Parathyroid adenoma (tissue), 2 donors: Measurements from ENCODE around the gene NOS1AP.

Source experiments
- H2AFZ ChIP-seq: fragments of 300-600 bp; sonication (generic); one replicate; pipeline ENCODE4 v1.7.0; 2017; ENCODE audit warnings: antibody characterized with exemption, mild to moderate bottlenecking
- H3K27ac ChIP-seq: fragments of 300-600 bp; sonication (generic); one replicate; pipeline ENCODE4 v1.7.0; 2017
- H3K27me3 ChIP-seq: fragments of 300-600 bp; sonication (generic); one replicate; pipeline ENCODE4 v1.7.0; 2017; ENCODE audit warnings: low read length; ENCODE audit not compliant: control insufficient read depth, insufficient read depth
- H3K36me3 ChIP-seq: fragments of 300-600 bp; sonication (generic); one replicate; pipeline ENCODE4 v1.7.0; 2017; ENCODE audit warnings: low read length; ENCODE audit not compliant: control insufficient read depth, insufficient read depth
- H3K4me1 ChIP-seq: fragments of 300-600 bp; sonication (generic); one replicate; pipeline ENCODE4 v1.7.0; 2017; ENCODE audit warnings: control low read depth
- H3K4me2 ChIP-seq: fragments of 300-600 bp; sonication (generic); one replicate; pipeline ENCODE4 v1.7.0; 2017; ENCODE audit warnings: low read length
- H3K4me3 ChIP-seq: fragments of 300-600 bp; sonication (generic); one replicate; pipeline ENCODE4 v1.7.0; 2017; ENCODE audit warnings: low read depth, low read length
- H3K79me2 ChIP-seq: fragments of 300-600 bp; sonication (generic); one replicate; pipeline ENCODE4 v1.7.0; 2017; ENCODE audit warnings: control low read depth
- H3K9ac ChIP-seq: fragments of 300-600 bp; sonication (generic); one replicate; pipeline ENCODE4 v1.7.0; 2017; ENCODE audit warnings: mild to moderate bottlenecking
- H3K9me3 ChIP-seq: fragments of 300-600 bp; sonication (generic); one replicate; pipeline ENCODE4 v1.7.0; 2017; ENCODE audit warnings: low read length; ENCODE audit not compliant: control insufficient read depth
- TF ChIP-seq, protein P1 (sequence below): fragments of 300-600 bp; sonication (generic); IDR thresholded peaks from one replicate; pipeline ENCODE4 v1.7.0; 2017; ENCODE audit warnings: antibody characterized with exemption, mild to moderate bottlenecking
- donor health status: primary hyperparathyroidism.

NOS1AP gene

DNA sequence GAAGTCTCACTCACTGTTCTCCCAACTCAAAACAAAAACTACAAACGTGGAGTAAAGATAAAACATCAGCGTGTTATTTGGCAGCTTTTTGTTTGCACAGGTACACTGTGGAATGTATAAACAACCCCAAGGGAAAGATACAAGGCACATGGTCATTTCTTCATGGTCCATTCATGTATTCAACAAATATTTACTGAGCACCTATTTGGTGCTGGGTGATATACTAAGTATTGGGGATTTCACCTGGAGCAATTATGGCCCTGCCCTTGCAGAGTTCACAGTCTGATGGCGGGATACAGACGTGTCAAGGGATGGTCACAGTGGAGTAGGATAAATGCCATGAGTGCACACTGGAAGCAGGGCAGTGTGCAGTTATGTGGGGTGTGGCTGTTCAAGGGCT lies 171.1 kb downstream of the NOS1AP start:
- H3K9me3 ChIP-seq: no peaks in the 10 kb centered on the region
- no peak overlapping the region for H3K4me2 ChIP-seq
- no peaks in the 10 kb centered on the region for H3K79me2 ChIP-seq
- TF ChIP-seq, protein P1, sequence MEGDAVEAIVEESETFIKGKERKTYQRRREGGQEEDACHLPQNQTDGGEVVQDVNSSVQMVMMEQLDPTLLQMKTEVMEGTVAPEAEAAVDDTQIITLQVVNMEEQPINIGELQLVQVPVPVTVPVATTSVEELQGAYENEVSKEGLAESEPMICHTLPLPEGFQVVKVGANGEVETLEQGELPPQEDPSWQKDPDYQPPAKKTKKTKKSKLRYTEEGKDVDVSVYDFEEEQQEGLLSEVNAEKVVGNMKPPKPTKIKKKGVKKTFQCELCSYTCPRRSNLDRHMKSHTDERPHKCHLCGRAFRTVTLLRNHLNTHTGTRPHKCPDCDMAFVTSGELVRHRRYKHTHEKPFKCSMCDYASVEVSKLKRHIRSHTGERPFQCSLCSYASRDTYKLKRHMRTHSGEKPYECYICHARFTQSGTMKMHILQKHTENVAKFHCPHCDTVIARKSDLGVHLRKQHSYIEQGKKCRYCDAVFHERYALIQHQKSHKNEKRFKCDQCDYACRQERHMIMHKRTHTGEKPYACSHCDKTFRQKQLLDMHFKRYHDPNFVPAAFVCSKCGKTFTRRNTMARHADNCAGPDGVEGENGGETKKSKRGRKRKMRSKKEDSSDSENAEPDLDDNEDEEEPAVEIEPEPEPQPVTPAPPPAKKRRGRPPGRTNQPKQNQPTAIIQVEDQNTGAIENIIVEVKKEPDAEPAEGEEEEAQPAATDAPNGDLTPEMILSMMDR: no peak
- H2AFZ ChIP-seq: no peak overlapping the region
- no peak overlapping the region for H3K27ac ChIP-seq
- H3K36me3 ChIP-seq: no peaks in the 10 kb centered on the region
- H3K4me1 ChIP-seq: peaks cover 4% of the 10 kb centered on the region
- no peak overlapping the region for H3K9ac ChIP-seq
- H3K4me3 ChIP-seq: no peak overlapping the region
- H3K27me3 ChIP-seq: no peaks in the 10 kb centered on the region

GRCh38 chr1:162242804-162243203 lies 173.3 kb downstream of the NOS1AP start:
- Histone ChIP-seq H3K36me3 (no peaks in the 10 kb centered on the region), H3K9ac (no peak overlapping the region), H3K27me3 (no peaks in the 10 kb centered on the region), H2AFZ (no peak overlapping the region), H3K4me3 (no peak overlapping the region), H3K4me2 (no peak overlapping the region), H3K4me1 (peaks cover 4% of the 10 kb centered on the region), H3K27ac (no peak overlapping the region), H3K79me2 (no peaks in the 10 kb centered on the region), H3K9me3 (no peaks in the 10 kb centered on the region)
- TF ChIP-seq, protein P1: no peak

DNA sequence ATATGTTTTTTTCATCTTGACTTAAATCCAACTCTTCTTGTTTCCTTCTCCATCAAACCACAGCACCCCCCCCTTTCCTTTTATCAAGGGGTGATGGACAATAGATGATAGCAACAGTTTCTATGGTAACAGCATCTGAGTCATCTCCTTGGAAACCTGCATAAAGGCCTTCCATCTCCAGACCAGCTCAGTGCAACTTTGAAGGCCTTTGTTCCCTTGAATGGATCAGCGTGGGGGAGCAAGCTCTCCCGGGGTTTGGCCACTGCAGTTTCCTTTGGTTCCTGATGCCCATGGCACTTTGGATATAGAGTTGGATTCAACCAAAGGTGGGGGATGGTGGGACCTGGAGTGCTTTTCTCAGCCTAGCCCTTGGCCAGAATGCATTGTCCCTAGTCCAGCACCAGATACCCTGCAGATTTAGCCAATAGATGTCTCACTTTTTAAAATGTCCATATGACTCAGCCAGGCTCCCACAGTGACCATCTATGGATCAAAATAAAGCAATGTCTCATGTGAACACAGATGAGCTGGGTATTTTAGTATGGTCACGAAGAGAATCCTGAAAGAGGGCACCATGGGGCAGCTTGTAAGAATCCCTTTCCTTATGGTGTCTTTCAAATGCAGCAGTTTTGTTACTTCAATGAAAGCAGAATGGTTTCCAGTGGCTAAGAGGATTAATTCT lies 179.5 kb downstream of the NOS1AP start:
- TF ChIP-seq, protein P1: no peak
- Histone ChIP-seq H3K36me3 (no peaks in the 10 kb centered on the region), H3K9me3 (no peaks in the 10 kb centered on the region), H3K4me1 (no peaks in the 10 kb centered on the region), H3K9ac (no peak overlapping the region), H3K4me2 (no peak overlapping the region), H3K4me3 (no peak overlapping the region), H2AFZ (no peak overlapping the region), H3K27ac (no peak overlapping the region), H3K27me3 (no peaks in the 10 kb centered on the region), H3K79me2 (no peaks in the 10 kb centered on the region)

DNA sequence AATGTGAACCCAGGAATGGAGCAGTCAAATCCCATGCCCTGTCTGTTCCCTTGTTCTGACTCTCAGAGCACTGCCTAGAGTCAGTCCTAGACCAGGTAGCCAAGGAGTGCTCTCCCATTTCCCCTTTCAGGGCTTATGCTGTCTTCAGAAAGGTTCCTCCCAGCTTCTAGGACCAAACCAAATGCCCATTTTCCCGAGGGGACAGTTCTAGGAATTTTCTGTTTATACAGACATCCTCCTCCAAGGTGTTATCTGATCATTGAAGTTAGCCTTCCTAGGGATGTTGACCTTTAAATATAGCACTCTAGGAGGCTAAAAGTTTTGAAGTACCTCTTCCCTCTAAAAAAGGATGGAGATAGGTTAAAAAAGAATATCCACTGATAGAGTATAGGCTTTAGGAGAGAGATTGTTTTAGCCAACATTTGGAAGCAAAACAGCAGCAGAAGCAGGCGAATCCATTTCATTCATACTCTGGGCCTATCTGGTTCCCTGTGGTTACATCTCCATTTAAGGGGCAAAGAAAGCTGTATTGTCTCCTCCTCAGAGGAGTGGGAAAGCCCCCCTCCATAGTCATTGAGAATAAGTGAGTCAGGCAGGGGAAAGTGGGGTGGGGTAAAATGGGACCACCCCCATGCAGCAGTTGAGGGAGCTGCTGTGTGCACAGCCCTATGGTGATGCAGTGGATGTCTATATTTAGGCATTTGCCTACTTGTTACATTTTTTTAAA lies 180.7 kb downstream of the NOS1AP start:
- Histone ChIP-seq H3K9ac (no peak overlapping the region), H3K27ac (no peak overlapping the region), H3K9me3 (no peaks in the 10 kb centered on the region), H3K4me3 (no peak overlapping the region), H3K4me1 (no peaks in the 10 kb centered on the region), H3K27me3 (no peaks in the 10 kb centered on the region), H2AFZ (no peak overlapping the region), H3K4me2 (no peak overlapping the region), H3K36me3 (no peaks in the 10 kb centered on the region), H3K79me2 (no peaks in the 10 kb centered on the region)
- TF ChIP-seq, protein P1: no peak

DNA sequence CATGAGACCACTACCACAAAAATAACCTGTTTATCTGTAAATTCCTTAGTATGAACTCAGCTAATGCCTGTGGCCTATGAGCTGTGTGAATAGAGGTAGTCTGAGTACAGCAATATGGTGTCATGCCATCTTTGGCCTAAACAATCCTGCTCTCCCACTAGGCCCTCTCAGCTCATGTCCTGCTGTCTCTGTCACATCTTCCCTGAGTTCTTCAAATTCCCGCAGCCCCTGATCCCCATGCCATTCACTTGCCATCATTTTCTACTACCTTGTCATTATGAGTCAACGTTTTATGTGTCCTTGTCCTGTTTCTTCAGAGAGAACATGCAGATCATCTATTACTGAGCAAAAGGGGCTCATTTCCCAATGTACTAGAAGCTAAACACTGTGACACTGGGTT lies 181.6 kb downstream of the NOS1AP start:
- H3K9ac ChIP-seq: no peak overlapping the region
- H3K4me3 ChIP-seq: no peak overlapping the region
- H2AFZ ChIP-seq: no peak overlapping the region
- TF ChIP-seq, protein P1: no peak
- no peaks in the 10 kb centered on the region for H3K4me1 ChIP-seq
- no peaks in the 10 kb centered on the region for H3K27me3 ChIP-seq
- H3K27ac ChIP-seq: no peak overlapping the region
- no peaks in the 10 kb centered on the region for H3K79me2 ChIP-seq
- no peak overlapping the region for H3K4me2 ChIP-seq
- H3K36me3 ChIP-seq: no peaks in the 10 kb centered on the region
- H3K9me3 ChIP-seq: no peaks in the 10 kb centered on the region
